ENCODE measurements around the gene L3HYPDH.

GRCh38 chr14:59530349-59530748 is 46.1 kb upstream of the L3HYPDH start:
- TF ChIP-seq CTCF (IDR thresholded peaks at IDR 0.05) (no peak), MAX (IDR thresholded peaks at IDR 0.05; ENCODE audit: low read depth) (no peak), RCOR1 (IDR thresholded peaks at IDR 0.05; ENCODE audit: low read length) (no peak), SMC3 (IDR thresholded peaks at IDR 0.05; ENCODE audit: low read depth, low read length) (no peak), RFX5 (IDR thresholded peaks at IDR 0.05; ENCODE audit: low read length) (no peak), MXI1 (IDR thresholded peaks at IDR 0.05; ENCODE audit: low read depth, low read length) (no peak), ZBTB33 (IDR thresholded peaks at IDR 0.05; ENCODE audit: borderline replicate concordance, low read depth) (no peak), JUND (IDR thresholded peaks at IDR 0.05) (no peak), TAF1 (IDR thresholded peaks at IDR 0.05; ENCODE audit: borderline replicate concordance, low read depth, low read length) (no peak), YY1 (IDR thresholded peaks at IDR 0.05; ENCODE audit: low read depth) (no peak), GABPA (IDR thresholded peaks at IDR 0.05; ENCODE audit: low read depth) (no peak), CHD2 (IDR thresholded peaks at IDR 0.05; ENCODE audit: low read length, partially characterized antibody) (no peak), USF1 (IDR thresholded peaks at IDR 0.05; ENCODE audit: borderline replicate concordance, low read depth) (no peak), MEF2A (IDR thresholded peaks at IDR 0.05; ENCODE audit: borderline replicate concordance, low read depth) (no peak)

All from SK-N-SH (cell line).